C1 segment of cervical spinal cord (tissue), 14 donors: ENCODE results near the gene LPO.

Experiments
- DNase-seq, 14 donors: peaks; one replicate each; lab custom pipeline; 2025; lab: John Stamatoyannopoulos, UW

LPO gene

GRCh38 chr17:58277802-58278595, 39.6 kb downstream of the LPO start:
- no peak for DNase-seq

- DNase-seq: peak in 2 of 14 donors; percentile 36 to 60
Observed at GRCh38 chr17:58278661-58279015, 40.3 kb downstream of the LPO start.

- DNase-seq: peak in 2 of 14 donors; percentile 32 to 60
Observed at GRCh38 chr17:58279016-58279711, 40.8 kb downstream of the LPO start.

GRCh38 chr17:58279736-58280479, 41.5 kb downstream of the LPO start:
- DNase-seq: no peak

- no peak for DNase-seq
Observed at GRCh38 chr17:58280480-58281217, 42.3 kb downstream of the LPO start, which contains the start of gene MPO. TSS of gene MPO (minus strand) at chr17:58280935. CDS start at chr17:58280758, 177 bp downstream.

GRCh38 chr17:58281511-58282011, 43.2 kb downstream of the LPO start:
- DNase-seq: no peak

- DNase-seq: no peak
Observed at GRCh38 chr17:58282442-58282841, 44.1 kb downstream of the LPO start.

- no peak for DNase-seq
Observed at GRCh38 chr17:58283674-58284612, 45.6 kb downstream of the LPO start.

- no peak for DNase-seq
Observed at GRCh38 chr17:58284613-58285421, 46.4 kb downstream of the LPO start.

GRCh38 chr17:58285422-58285810, 47.0 kb downstream of the LPO start:
- no peak for DNase-seq

- no peak for DNase-seq
Observed at GRCh38 chr17:58289869-58290268, 51.5 kb downstream of the LPO start.

GRCh38 chr17:58291246-58291645, 52.9 kb downstream of the LPO start:
- DNase-seq: no peak

- DNase-seq: no peak
Observed at GRCh38 chr17:58294034-58294433, 55.6 kb downstream of the LPO start.

- DNase-seq: no peak
Observed at GRCh38 chr17:58300336-58300735, 62.0 kb downstream of the LPO start.

GRCh38 chr17:58301504-58302150, 63.2 kb downstream of the LPO start:
- DNase-seq: no peak

GRCh38 chr17:58302171-58302918, 64.0 kb downstream of the LPO start:
- DNase-seq: no peak

GRCh38 chr17:58302919-58303585, 64.7 kb downstream of the LPO start:
- DNase-seq: no peak
